Measurements from ENCODE around the gene C5orf63. TPM values are rescaled to one million over a fixed set of nuclear protein-coding genes. Genes with fewer than 3 reads are reported as not detected.

The C5orf63 gene
- total and polyA plus RNA-seq, 12 donors = 5.4 to 18.3 (median 12.2) TPM

DNA sequence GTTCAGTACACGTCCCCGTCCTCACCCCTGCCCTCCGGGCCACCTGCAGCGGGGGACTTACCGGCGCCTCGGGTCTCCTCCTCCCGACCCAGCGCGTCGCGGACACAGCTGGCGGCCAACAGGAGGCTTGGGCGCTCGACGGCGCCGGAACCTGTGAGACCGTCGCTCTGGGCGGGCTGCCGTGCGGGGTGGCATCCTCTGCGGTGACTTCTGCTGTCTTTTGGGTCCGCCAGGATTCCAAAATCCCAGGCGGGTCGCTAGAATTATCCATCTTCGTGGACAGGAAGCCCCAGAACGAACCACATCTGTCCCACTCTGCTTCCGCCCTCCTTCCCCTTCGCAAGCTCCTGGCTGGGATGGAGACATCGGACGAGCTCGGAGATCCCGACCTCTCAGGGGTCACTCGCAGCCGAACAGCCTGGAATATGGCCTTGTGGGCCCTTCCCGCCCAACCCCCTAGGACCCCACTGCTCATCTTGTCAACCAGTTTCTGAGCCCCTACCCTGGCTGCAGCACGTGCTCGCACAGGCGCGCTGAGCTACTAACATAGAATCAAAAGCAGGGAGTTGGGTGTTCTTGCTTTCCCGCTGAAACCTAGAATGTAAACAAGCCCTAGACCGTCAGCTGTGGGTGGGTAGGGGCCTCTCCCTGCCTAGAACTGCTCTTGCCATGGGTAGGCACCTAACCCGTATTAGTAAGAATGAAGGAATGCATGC is 42.0 kb downstream of the C5orf63 start:
- intact Hi-C loops (cut with DNase I) = loop anchor here in 6 of 10 donors (2.0 to 10.0 kb wide), 5 partner anchors 41 to 184 kb away; partner anchors contain the start of gene C5orf63 (in 2 of the 6)
- peaks cover 5 to 41% (median 30%) of the 10 kb centered on the region in 9 donors for H3K4me1 ChIP-seq
- ATAC-seq = peak in 5 of 8 donors; percentile 8 to 33 (median 11)
- H3K36me3 ChIP-seq = no peaks in the 10 kb centered on the region
- H3K27ac ChIP-seq = peak overlapping the region; percentile 11 to 96 (median 93)
- DNase-seq = peak in 1 of 2 donors; percentile 36
- 20% methylated on average over 45 of the region's 45 CpGs for WGBS, 2 donors
- no peak for TF ChIP-seq CTCF (IDR thresholded peaks at IDR 0.05)
- no peaks in the 10 kb centered on the region for H3K9me3 ChIP-seq
- peak overlapping the region; percentile 52 to 94 (median 82) for H3K4me3 ChIP-seq
- H3K27me3 ChIP-seq = peaks cover 0 to 14% (median 0%) of the 10 kb centered on the region in 7 donors

- H3K4me1 ChIP-seq = peaks cover 5 to 49% (median 35%) of the 10 kb centered on the region in 9 donors
- intact Hi-C loops (cut with DNase I) = loop anchor here in 6 of 10 donors (1.0 to 10.0 kb wide), 6 partner anchors 42 to 183 kb away; partner anchors contain the start of gene C5orf63 (in 2 of the 6)
- 0% methylated on average over 97 of the region's 97 CpGs for WGBS, 2 donors
Measured at GRCh38 chr5:127030259-127031146, 42.8 kb downstream of the C5orf63 start, which contains the start of gene MARCHF3. Gene MARCHF3, minus strand, starts transcription at chr5:127030558. Its CDS starts 112,387 bp downstream, at chr5:126918171.

DNA sequence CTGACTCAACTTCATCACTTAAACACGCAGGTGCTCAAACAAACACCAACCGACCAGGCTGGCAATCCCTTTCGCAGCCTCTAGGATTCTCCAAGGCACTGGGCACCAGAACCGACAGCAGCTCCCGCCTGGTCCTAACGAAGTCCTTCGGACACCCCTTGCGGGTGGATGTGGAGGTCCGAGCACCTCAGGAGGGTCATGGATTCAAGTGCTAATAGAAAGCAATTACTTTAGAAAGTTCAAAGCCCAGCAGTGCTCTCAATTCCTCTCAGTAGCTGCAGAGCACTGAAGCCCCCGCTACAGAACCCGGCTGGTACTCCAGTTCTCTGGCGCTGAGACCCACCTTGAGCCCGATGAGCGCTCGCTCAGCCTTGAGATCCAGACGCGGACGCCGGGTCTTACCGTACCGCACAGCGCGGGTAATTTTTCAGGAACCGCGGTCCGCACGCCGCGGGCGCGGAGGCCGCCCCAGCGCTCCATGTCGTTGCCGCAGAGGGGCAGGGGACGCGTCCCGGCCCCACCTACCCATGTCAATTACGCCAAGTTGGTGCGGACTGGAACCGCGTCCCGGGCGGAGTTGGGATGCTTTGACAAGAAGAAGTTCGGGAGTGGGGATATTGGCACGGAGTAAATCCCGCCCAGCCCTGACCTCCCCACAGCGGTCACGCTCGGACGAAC is 43.6 kb downstream of the C5orf63 start:
- H3K36me3 ChIP-seq = no peaks in the 10 kb centered on the region
- H3K9me3 ChIP-seq = no peaks in the 10 kb centered on the region
- H3K4me3 ChIP-seq = peak overlapping the region; percentile 52 to 94 (median 82)
- 0% methylated on average over 50 to 51 of the region's 51 CpGs for WGBS, 2 donors
- DNase-seq (peak; percentile 50), ATAC-seq (peak; percentile 17 to 64 (median 38))
- peak overlapping the region; percentile 63 to 96 (median 93) for H3K27ac ChIP-seq
- intact Hi-C loops (cut with DNase I) = loop anchor here (1.0 to 10.0 kb wide), 12 partner anchors 43 to 182 kb away; partner anchors contain the start of gene C5orf63 (in 2 of the 10)
- peak in 7 of 9 donors; percentile 18 to 52 (median 47) for TF ChIP-seq CTCF (IDR thresholded peaks at IDR 0.05)
- peaks cover 5 to 57% (median 38%) of the 10 kb centered on the region in 9 donors for H3K4me1 ChIP-seq
- H3K27me3 ChIP-seq = peaks cover 0 to 14% (median 0%) of the 10 kb centered on the region in 7 donors

More at GRCh38 chr5:127030259-127031146, 42.8 kb downstream of the C5orf63 start, which contains the start of gene MARCHF3:
- H3K9me3 ChIP-seq = no peaks in the 10 kb centered on the region
- TF ChIP-seq CTCF (IDR thresholded peaks at IDR 0.05) = peak in 7 of 9 donors; percentile 18 to 51 (median 35)
- no peaks in the 10 kb centered on the region for H3K36me3 ChIP-seq
- peaks cover 0 to 14% (median 0%) of the 10 kb centered on the region in 7 donors for H3K27me3 ChIP-seq
- peak within 1 kb of the TSS; percentile 52 to 94 (median 82) for H3K4me3 ChIP-seq
- H3K27ac ChIP-seq = peak within 1 kb of the TSS; percentile 63 to 96 (median 93)
- ATAC-seq (peak; percentile 98 to 100 (median 99)), DNase-seq (peak; percentile 93 to 96)

Data from heart right ventricle (tissue), 16 donors.